ENCODE measurements around the gene ADPRH.
A peak's percentile ranks its signal among the peaks of the same experiment; 100 is the strongest.
"Not testable (repeated sequence)": the region's sequence is repeated elsewhere in the genome, so short reads cannot be mapped to it uniquely, and the experiment has no call there.

ADPRH gene

GRCh38 chr3:119579366-119580066 lies at the start of gene ADPRH:
Gene ADPRH (plus strand): TSS chr3:119579492. CDS start chr3:119582170, 2,678 bp downstream.
- DNase-seq (ENCODE audit: low read depth) = peak; percentile 79

DNA sequence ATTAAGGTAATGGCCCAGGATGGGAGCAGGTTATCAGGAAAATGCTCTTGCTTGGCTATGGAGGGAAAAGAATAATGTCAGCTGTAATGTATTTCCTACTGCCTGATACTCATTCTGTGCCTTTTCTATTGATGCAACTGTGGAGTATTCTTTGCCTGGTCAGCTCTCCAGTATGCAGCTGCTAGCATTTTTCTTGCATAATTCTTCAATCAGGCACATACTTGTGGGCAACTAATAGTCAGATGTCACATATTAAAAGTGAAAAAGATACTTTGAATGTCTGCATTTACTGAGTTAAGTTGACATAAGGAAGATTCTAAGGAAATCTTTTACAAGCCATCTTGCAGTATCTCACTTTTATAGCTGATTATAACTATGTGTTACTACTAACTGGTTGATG lies 49.4 kb upstream of the ADPRH start:
- DNase-seq (ENCODE audit: low read depth) = peak; percentile 81

- no peak for DNase-seq (ENCODE audit: low read depth)
Measured at GRCh38 chr3:119530456-119530855, 48.8 kb upstream of the ADPRH start.

- DNase-seq (ENCODE audit: low read depth) = no peak
Measured at GRCh38 chr3:119531151-119531550, 48.1 kb upstream of the ADPRH start.

- DNase-seq (ENCODE audit: low read depth) = no peak
Measured at GRCh38 chr3:119534296-119534695, 45.0 kb upstream of the ADPRH start.

DNA sequence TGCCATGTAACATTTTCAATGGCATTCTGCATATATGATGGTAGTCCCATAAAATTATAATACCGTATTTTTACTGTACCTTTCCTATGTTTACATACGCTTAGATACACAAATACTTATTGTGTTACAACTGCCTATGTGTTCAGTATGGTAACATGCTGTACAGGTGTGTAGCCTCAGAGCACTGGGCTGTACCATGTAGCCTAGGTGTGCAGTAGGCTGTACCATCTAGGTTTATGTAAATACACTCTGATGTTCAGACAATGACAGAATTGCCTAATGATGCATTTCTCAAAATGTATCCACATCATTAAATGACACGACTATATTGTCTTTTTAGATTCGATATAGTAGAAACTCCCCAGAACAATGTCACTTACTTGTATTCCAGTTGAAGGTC lies 42.5 kb upstream of the ADPRH start:
- no peak for DNase-seq (ENCODE audit: low read depth)

DNA sequence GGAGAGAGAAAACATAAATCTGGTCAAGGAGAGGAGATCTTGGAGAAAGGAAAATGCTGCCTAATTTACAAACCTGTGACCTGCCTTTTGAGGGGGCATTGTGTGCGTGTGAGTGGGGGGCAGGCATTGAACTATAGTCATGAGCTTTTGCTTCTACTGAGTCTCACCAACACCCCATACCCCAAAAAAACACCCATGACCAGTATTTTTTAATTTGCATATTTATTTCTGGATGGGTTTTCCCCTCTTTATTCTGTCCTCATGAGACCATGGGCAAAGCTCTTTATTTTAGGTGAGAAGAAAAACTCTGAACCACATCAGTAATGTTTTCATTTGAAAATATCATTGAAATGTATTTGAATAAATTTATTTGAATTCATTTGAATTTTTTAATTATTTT lies 40.5 kb upstream of the ADPRH start:
- no peak for DNase-seq (ENCODE audit: low read depth)

- DNase-seq (ENCODE audit: low read depth) = no peak
Measured at GRCh38 chr3:119541547-119541946, 37.7 kb upstream of the ADPRH start.

GRCh38 chr3:119542168-119542767 lies 37.0 kb upstream of the ADPRH start:
- DNase-seq (ENCODE audit: low read depth) = no peak

- no peak for DNase-seq (ENCODE audit: low read depth)
Measured at GRCh38 chr3:119543147-119543546, 36.1 kb upstream of the ADPRH start.

DNA sequence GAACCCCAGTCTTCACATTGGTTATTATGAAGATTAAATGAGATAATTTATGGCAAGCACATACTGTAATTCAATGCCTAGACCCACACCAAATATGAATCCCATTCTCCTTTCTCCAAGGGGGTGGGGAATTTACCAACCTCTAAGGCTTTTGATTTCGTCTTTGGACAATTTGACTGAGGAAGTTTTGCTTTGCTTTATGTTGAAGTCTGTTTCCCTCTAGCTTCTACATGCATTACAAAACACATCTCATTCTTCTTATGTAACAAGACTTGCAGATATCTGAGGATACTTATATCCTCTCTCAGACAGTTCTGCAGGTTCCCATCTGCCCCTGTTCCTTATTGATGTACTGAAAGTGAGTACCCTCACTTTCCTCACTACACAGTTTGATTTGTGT lies 32.1 kb upstream of the ADPRH start:
- no peak for DNase-seq (ENCODE audit: low read depth)

- no peak for DNase-seq (ENCODE audit: low read depth)
Measured at GRCh38 chr3:119548341-119548740, 31.0 kb upstream of the ADPRH start.

GRCh38 chr3:119550192-119550910 lies 28.9 kb upstream of the ADPRH start:
- no peak for DNase-seq (ENCODE audit: low read depth)

DNA sequence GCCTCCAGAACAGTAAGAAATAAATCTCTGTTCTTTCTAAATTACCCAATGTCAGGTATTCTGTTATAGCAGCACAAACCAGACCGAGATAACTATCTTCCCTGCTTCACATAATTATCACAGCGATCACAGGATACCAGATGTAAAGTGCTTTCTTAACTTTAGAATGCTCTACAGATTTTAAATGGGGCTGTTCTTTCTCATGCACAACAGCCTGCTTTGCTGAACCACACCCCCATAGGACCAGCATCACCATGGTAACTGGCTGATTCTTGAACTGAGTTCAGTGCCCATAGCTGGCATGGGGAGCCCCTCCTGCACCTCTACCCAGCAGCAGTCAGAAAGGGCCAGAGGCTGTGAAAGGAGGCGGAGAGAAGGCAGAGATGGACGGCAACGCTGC lies 27.7 kb upstream of the ADPRH start:
- DNase-seq (ENCODE audit: low read depth) = no peak

DNA sequence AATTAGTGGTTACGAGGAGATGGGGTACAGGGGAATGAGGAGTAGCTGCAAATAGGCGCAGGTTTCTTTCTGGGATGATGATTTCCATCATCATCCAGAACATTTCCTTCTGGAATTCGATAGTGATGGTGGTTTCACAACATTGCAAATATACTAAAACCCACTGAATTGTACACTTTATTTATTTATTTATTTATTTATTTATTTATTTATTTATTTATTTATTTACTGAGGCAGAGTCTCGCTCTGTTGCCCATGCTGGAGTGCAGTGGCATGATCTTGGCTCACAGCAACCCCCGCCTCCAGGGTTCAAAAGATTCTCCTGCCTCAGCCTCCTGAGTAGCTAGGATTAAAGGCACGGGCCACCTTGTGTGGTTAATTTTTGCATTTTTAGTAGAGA lies 26.4 kb upstream of the ADPRH start:
- DNase-seq (ENCODE audit: low read depth) = not testable (repeated sequence)

GRCh38 chr3:119553823-119554415 lies 25.4 kb upstream of the ADPRH start:
- DNase-seq (ENCODE audit: low read depth) = no peak

GRCh38 chr3:119555309-119555735 lies 24.0 kb upstream of the ADPRH start:
- DNase-seq (ENCODE audit: low read depth) = no peak

GRCh38 chr3:119555929-119556328 lies 23.4 kb upstream of the ADPRH start:
- DNase-seq (ENCODE audit: low read depth) = no peak

GRCh38 chr3:119557192-119557876 lies 22.0 kb upstream of the ADPRH start:
- no peak for DNase-seq (ENCODE audit: low read depth)

GRCh38 chr3:119557877-119558269 lies 21.4 kb upstream of the ADPRH start:
- no peak for DNase-seq (ENCODE audit: low read depth)

DNA sequence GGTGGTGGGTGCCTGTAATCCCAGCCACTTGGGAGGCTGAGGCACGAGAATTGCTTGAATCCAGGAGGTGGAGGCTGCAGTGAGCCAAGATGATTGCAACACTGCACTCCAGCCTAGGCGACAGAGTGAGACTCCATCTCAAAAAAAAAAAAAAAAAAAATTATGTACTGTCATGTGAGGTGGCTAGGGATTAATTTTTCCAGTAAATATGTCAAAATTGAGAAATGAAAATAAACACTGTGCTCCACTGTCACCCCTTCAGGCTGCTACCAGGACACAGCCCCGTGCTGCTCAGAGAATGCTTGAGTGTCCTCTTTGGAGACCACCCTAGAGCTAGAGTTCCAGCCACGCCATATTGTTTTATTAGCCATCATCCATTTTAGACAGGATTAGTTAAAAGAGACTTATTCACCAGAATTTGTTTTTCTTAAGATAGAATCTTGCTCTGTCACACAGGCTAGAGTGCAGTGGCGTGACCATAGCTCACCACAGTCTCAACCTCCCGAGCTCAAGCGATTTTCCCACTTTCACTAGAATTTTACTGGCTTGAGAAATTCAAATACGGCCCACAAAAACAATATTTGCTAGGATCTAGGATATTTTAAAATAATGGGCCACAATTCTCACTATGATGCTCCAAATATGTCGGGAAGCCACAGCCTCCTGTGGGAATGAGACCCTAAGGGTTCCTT lies 20.5 kb upstream of the ADPRH start:
- DNase-seq (ENCODE audit: low read depth) = no peak

Data from iris pigment epithelial cell (primary cell).